ENCODE measurements around the gene BAIAP2L2.
"Not testable (repeated sequence)": the region's sequence is repeated elsewhere in the genome, so short reads cannot be mapped to it uniquely, and the experiment has no call there.

Gene BAIAP2L2

DNA sequence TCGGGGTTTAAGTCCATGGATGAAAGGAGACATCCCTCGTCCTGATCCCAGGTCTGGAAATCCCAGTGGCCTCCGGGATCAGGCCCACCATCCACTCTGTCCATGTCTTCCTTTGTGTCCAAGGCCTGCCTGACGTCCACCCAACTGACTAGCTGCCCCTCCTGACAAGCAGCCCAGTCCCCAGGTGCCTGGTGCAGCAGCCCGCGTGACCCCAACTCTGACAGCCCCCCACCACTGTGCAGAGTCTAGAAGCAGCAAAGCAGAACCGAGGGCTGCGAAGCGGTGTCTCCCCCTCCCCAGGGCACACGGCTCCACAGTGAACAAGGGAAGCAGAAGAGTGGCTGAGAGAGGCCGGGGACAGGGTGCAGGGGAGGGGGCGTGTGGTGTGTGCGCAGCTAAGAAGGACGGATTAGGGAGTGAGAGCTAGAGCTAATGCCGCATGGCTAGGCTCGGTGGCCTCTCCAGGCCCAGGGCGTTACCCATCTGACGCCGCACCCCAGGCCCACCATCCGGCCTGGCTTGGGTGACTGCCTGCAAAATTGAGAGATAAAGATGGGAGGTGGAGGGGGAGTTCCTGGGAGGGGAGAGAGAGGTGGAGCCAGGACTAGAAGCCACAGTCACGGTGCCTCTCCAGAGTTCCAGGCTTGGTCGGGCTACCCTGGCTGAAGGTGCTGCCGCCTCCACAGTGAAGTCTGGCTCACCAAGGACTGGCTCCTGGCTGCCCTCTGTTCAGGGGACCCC lies 16.6 kb upstream of the BAIAP2L2 start:
- no peak for DNase-seq

DNA sequence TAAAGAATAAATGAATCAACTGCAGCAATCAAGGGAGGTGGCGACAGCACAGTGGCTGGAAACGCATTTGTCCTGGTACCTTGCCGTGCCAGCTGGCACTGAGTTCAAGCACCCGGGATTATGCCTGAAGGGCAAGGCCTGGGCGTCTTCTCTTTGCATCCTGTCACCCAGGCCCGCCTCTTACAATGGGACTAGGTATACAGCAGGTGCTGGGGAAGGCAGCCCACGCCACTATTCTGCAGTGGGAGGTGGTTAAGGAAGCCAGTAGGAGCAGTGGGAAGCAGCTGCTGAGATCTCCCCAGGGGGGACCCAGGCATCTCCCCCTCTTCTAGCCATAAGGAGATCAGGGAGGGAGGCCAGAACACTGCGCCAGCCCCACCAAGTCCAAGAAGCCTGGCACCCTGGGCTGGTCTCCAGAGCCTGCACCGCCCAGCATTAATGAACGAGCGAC lies 15.3 kb upstream of the BAIAP2L2 start:
- no peak for DNase-seq

DNA sequence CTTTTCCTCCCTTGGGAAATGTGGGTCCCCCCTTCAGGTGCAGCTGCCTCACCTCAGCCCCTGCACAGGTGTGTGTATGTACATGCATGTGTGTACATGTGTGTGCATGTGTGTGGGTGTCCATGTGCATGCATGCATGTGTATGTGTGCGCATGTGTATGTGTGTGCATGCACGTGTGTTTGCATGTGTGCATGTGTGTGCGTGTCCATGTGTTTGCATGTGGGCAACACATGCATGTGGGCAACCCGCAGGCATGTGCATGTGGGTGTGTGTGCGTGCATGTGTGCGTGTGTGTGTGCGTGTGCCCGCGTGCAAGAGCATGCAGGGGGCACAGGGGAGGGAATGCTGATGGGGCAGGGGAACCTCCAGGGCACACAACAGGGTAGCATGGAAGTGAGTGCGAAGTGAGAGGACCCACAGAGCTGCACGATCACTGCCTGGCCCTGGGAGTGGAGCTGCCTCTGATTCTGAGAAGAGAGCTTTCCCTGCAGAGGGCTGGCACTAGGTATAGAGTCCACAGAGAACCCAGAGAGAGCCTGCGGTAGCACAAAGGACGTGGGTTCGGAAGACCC lies 14.6 kb upstream of the BAIAP2L2 start:
- no peak for DNase-seq

DNA sequence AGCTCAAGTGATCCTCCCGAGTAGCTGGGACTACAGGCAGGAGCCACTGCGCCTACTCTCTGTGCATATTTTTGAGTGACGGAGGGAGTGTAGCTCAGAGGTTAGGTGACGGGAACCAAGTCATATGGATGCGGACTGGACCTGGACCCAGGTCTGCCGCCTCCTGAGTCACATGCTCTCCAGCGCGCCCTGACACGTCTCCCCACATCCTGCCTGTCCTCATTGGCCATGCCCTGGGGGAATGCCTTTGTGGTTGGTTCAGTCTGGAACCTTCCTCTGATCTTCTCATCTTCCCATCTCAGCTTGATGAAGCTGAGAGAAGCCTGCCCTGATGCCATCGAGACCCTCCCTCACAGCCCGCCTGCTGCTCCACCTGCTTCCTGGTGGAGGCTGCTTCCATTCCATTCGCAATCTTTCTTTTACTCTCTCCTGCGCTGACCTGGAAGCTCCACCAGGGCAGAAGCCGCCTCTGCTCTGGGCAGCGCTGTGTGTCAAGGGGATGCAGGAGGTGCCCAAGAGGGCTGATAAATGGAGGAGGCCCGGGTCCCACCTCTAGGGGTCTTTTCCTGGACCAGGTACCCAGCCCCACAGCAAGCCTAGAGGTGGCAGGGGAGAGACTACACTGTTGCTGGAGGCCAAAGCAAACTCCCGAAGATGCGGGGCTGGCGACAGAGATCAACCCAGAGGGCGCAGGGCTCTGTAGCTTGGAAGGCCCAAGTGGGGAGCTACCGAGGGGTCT lies 13.9 kb upstream of the BAIAP2L2 start:
- no peak for DNase-seq

DNA sequence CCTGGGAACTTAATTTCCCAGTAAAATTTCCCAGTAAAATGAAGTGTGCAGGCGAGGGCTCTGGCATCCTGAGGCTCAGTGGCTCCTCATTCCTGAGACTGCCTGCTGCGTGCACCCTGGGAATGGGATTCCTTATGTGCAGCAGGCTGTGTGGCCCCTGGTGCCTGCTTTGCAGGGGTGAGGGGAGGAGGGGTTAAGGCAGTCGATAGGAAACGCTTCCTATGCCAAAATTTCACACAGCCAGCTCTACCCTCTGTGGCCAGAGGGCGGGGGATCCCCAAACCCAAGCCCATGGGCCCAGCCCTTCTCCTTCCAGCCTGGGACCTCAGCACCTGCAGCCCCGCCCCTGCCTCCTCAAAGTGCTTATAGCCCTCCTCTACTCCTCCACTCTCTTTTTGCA lies 12.1 kb upstream of the BAIAP2L2 start:
- no peak for DNase-seq

DNA sequence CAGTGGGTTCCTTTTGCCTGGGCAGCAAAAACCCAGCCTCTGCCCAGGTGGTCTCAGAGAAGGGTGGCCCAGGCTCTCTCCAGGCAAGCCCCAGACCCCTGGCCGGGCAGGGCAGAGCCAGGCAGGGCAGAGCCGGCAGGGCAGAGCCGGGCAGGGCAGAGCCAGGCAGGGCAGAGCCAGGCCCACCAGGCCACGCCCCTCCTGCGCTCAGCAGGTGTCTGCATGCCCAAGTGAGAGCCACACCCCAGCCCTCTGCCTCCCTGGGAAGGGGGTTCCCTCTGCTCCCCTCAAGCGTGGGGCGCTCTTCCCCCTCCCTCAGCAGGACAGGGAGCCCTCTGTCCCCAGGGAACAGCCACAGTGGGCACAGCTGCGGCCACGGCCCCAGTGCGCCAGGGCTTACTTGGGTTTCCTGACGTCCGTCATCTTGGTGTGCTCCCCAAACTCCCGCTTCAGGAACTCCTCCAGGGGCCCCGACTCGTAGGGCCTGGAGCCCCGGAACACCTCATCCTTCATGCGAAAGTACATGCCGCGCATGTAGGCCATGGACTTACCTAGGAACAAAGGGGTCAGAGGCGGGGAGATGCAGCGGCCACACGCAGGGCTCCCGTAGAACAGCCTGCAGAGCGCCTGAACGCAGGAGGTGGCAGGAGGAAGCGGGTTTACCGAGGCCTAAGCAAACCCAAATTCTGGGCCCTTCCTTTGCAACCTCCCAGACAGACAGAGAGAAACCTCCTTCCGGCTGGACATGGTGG lies 10.1 kb upstream of the BAIAP2L2 start:
- no peak for DNase-seq

DNA sequence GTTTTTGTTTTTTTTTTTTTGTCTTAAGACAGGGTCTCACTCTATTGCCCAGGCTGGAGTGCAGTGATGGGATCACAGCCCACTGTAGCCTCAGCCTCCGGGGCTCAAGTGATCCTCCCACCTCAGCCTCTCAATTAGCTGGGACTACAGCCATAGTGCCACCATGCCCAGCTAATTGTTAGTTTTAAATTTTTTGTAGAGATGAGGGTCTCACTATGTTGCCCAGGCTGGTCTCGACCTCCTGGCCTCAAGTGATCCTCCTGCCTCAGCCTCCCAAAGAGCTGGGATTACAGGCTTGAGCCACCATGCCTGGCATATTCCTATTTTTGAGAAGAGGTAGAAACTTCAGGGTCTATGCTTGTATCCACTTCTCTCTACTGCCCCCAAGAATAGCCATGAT lies 8.3 kb upstream of the BAIAP2L2 start:
- not testable (repeated sequence) for DNase-seq

DNA sequence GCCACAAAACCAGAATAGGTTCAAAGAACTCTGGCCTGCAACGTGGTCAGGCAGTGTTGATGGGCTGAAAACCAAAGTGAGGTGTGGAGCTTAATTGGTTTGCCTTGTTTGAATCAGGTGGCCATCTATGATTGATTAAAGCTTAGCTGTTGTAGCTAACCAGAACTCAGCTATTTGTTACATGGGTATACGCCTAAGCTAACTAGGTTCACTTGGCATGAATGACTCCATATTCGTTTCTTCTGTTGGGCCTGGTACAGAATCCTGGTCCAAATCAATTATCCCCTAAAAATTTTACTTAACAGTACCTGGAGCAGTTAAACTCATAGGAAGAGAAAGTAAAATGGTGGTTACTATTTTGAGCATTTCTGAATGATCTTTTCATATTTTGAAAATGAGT lies 7.7 kb upstream of the BAIAP2L2 start:
- no peak for DNase-seq

DNA sequence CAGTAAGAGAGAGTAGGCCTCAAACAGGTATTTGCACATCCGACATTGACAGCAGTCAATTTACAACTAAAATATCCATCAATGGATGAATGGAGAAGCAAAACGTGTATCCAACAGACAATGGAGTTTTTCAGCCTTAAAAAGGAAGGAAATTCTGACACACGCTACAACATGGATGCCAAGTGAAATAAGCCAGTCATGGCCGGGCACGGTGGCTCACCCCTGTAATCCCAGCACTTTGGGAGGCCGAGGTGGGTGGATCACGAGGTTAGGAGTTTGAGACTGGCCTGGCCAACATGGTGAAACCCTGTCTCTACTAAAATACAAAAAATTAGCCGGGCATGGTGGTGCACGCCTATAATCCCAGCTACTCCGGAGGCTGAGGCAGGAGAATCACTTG lies 7.1 kb upstream of the BAIAP2L2 start:
- not testable (repeated sequence) for DNase-seq

DNA sequence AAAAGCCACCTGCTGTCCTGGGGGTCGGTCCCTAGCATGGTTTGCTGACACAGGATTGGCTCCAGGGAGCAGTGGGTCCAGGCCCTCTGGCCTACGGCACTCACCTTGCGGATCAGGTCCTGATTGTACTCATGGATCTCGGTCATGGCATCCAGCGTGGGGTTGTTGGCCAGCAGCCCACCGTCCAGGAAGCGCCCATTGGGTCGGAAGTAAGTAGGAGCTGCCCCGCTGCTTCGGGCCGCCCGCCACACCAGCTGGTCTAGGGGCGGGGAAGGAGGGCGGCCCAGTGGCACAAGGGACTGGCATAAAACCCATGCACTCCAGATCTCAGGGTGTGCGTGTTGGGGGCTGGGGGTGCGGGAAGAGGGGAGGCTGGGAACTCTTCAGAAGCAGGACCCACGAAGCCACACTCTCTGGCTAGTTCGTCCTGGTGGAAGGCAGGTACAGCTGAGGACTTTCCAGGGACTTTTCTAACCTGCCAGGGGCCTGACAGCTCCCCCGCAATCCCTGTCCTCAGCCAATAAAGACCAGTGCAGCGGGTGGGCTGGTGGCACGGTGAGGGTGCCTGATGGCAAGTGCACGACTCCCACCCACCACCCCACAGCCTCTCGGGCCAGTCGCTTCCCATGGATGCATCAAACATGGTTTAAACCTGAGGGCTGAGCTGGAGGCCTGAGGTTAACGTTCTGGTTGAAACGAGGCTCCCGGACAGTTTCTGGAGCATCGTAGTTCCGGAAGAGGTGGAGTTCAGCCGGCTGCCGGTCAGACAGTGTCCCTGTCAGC lies 5.1 kb upstream of the BAIAP2L2 start:
- DNase-seq, result no peak

DNA sequence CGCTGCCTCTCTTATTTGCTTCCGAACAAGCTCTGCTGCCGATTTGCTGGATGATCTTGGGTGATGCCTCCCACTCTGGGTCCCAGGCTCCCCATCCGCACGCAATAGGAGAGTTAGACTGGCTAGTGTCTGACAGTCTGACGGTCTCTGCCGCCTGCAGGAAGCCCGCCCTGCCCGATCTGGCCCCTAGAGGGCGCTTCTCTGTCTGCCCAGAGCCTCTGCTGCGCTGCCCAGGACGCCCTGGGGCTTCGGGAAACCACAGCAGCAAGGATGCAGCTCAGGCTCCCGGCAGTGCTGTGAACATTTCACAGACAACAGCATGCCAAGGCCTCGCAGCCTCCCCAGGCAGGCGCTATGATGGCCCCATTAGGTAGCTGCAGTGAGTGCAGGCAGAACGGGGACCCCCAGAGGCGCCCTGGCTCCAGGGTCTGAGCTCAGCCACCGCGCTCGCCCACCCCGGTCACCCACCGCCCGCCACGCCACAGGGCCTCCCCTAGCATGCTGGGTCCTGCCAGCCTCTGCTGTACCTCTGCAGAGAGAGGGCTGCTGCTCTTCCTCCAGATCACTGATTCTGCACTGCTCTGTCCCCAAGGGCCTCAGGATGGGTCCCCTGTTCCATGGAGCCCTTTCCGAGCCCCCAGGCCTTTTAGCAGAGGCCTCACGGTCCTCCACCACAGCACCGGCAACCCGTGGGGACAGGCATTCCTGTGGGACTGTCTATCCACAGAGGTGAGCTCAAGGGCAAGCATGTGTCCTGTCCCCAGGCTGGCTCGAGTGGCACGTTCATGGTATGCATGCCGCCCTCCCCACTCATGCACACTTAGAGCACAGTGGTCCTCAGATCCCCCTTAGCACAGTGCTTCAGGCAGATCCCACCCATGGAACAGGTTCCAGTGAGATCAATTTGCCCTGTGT lies 4.3 kb upstream of the BAIAP2L2 start:
- DNase-seq, result peak; percentile 71

DNA sequence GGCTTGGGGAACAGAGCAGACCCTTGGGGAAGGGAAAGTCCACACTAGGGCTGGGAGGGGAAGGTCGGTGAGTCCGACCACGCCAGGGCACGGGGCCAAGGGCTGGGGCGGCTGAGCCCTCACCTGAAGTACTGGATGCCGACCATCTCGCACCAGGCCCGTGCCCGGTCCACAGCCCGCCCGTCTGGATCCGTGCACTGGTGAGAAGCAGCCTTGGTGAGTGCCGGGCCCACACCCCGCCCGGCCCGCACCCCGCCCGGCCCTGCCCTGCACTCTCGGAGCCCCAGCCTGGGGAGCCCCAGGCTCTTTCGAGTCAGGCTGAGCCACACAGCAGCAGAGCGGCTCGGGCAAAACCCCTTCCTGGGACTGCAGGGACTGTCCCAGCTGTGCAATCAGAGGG lies 1.9 kb upstream of the BAIAP2L2 start:
- no peak for DNase-seq

DNA sequence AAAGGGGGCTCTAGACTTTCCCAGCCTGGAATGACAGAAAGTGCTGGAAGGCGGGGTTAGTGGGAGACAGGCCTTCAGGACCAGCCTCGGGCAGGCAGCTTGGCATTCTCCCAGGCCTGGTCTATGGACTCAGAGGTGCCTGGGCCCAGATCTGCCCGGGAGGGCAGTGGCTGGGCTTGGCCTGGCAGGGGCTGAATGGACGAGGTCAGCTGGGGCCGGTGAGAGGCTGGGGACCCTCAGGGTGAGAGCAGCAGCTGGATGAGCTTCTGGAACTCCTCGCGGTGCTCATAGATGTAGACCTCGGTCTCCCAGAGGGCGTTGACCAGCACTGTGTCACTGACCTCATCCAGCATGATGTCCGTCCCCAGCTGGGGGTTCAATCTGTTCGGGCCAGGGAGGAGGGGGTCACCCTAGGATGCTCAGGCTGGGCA lies 1.5 kb upstream of the BAIAP2L2 start:
- no peak for DNase-seq

DNA sequence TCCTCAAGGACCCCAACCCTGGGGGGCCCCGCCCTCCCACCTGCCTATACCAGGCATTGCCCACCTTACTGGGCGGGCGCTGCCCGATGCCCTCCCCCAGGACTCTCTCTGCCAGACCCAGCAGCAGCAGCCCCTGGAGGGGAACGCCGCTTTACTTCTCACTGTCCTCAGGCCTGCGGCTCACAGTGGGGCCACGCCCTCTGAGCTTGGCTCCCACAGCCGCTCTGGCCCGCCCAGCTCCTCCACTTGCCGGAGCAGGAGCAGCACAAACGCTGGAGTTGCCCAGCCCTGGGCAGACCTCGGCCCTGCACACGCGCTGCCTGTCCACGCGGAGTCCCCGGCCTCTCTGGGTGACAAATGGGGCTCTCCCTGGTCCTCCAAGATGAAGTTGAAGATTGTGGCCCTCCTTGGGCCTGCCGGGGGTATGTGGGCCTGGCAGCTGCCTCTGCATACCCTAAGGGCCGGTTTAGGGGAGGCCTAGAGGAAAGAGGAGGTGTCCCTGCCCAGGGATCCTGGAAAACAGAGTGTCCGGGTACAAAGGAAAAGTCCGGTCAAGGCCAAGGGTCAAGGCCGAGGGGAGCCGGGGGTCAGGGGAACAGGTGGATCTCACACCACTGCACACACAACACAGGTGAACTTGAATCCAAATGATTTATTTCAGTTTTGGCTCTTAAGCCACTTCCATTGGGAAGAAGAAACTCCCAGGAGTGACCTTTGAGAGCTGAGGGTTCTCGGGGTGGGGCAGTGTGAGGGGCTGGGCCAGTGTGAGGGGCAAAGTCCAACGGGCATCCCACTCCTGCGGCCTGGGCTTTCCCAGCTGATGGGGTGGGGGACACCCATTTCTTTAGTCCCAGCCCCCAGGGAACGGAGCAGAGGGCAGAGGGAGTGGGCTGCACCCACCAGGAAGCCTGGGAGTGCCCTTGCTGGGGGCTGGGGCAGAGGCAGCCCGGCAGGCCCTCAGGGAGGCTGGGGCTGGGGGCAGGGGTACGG lies 674 bp upstream of the BAIAP2L2 start:
- peak; percentile 81 for DNase-seq

DNA sequence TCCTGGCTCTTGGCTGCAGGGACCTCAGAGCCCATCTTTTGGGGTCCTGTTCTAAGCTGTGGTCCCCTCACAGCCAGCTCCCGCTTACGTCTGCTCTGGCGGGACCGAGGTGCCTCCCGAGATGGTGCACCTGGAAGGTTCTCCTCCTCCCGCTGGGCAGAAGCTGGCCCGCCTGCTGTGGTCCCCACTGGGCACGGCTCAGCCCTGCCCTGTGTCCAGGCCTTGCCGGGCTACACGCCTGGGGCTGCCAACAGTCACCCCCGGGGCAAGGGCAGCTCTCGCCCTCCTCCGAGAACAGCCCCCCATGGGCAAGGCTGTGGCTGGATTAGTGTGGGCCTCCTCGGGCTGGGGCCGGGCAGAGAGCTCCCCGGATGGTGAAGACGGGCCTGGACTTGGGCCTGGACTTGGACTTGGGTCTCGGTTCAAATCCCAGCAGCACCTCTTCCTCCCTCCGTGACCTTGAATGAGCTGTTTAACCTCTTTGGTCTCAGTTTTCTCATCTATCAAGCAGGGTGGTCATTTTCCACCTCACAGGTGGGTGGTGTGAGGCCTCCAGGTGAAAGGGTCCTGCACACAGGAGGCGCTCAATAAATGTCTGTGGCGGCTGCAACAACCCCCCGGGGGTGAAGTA lies 998 bp downstream of the BAIAP2L2 start:
- peak; percentile 9 for DNase-seq

DNA sequence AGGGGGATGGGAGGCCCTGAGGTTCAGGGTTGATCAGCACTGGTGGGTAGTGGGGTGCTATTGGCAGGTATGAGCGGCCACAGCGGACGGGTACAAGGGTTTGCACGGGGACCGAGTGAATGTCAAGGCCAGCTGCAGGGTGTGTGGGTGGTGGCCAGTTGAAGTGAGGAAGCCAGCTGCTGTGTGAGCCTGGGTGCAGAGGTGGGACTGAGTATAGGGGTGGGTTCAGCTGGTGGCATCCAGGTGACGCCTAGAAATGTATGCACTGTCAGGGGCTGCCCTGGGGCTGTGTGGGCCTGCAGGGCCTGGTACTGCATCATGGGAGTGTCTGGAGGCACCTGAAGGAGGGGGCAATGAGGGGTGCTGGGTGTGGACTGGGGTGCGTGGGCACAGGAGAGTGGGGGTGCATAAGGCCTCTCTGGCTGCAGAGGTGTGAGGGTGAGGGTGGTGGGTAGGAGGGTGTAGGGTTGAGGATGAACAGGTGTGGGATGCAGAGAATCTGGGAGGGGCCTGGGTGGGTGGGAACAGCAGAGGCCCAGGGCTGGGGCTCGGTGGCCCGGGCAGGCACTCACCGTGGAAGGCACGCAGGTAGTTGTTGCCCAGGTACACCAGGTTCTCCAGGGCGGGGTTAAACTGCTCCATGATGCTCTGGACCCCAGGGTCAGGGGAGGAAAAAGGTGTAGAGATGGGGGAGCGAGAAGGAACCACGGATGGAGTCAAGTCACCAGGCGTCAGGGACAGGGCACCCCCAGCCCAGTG lies 1.7 kb downstream of the BAIAP2L2 start:
- DNase-seq, result no peak

DNA sequence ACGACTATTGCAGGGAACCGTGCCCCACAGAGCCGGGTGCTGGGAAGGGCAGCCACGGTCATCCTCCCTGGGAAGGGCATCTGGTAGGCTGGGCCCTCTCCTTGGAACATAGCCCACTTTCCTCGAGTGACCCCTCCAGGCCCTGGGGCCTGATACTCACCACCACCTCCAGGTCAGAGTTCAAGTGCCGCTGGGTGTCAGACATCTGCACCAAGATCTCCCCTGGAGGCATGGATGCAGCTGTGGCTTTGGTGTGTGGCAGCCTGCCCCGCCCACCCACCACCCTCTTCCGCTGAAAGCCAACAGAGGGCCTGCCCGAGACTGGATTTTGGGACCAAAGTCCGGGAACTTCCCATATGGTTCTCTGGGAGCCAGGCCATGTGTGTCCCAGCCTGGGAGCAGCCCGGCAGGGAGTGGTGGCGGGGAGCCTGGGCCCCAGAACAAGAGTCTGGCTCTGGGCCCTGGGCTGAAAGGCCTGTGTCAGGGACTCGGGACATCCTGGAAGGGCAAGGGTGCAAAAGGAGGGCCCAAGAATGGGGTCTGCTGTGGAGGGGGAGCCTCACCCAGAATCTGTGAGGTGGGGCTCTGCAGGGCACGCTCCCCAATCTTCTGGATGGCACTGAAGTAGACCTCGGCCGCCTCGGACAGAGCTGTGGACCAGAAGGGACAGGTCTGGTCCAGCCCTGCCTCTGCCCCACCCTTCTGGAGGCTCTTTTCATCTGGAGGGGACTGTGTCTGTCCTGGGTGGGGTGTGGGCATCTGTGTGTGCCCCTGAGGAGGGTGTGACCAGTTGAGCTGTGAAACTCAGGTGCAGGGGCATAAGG lies 2.6 kb downstream of the BAIAP2L2 start:
- no peak for DNase-seq
